Loucy (cell line): ENCODE data around the gene OR8H3.

Experiments used
- CTCF ChIP-seq: fragments of 200-600 bp; sonication (generic); conservative IDR thresholded peaks from 2 replicates; pipeline ENCODE4 v1.5.1; 2014; ENCODE audit warnings: mild to moderate bottlenecking, antibody characterized with exemption, low read length
- EZH2phosphoT487 ChIP-seq: fragments of 200-600 bp; IDR thresholded peaks from 2 replicates; pipeline ENCODE4 v1.6.1; 2018; ENCODE audit warnings: antibody characterized with exemption, mild to moderate bottlenecking, moderate library complexity, borderline replicate concordance

GRCh38 chr11:56152333-56152732, 30.2 kb downstream of the OR8H3 start:
- no peak for TF ChIP-seq CTCF
- TF ChIP-seq EZH2phosphoT487: no peak
